Common myeloid progenitor, CD34-positive (primary cell): Measurements from ENCODE around the gene ZKSCAN1.

Source experiments
- CTCF ChIA-PET: fragments of 350-600 bp; sonication (Branson Sonifier 250); formaldehyde crosslinking; loops from one replicate; lab custom pipeline; 2021; ENCODE audit warnings: antibody characterized with exemption; lab: Charles Lee
- POLR2A ChIA-PET: fragments of 350-600 bp; sonication (Branson Sonifier 250); formaldehyde crosslinking; loops from one replicate; lab custom pipeline; 2021; ENCODE audit warnings: antibody characterized with exemption; lab: Charles Lee
- DNase-seq, 3 donors: peaks; one replicate each; pipeline versions ENCODE4 v3.0.0 to v3.0.0-alpha.2; 2013
- H3K27ac ChIP-seq, 2 experiments: 1 replicate in 1 of 2; 2 replicates in 1 of 2; pipeline ENCODE4 v1.7.0; 2013; ENCODE audit warnings: inconsistent platforms in 2 of 2, low read length in 2 of 2, mild to moderate bottlenecking in 2 of 2, low read depth in 1 of 2, moderate library complexity in 1 of 2; ENCODE audit not compliant: severe bottlenecking in 2 of 2, insufficient read depth in 1 of 2, poor library complexity in 1 of 2
- H3K27me3 ChIP-seq, 5 experiments: replicated peaks in 2 of 5; 1 replicate in 3 of 5; 2 replicates in 2 of 5; pipeline versions ENCODE4 v1.6.1 to v1.7.0; 2013; ENCODE audit warnings: low read length in 4 of 5, mild to moderate bottlenecking in 2 of 5, moderate library complexity in 2 of 5, inconsistent platforms in 1 of 5; ENCODE audit not compliant: insufficient read depth in 5 of 5, control insufficient read depth in 4 of 5
- H3K36me3 ChIP-seq, 4 experiments: 1 replicate in 2 of 4; 2 replicates in 2 of 4; pipeline versions ENCODE4 v1.6.1 to v1.7.0; 2013; ENCODE audit warnings: low read length in 3 of 4, control low read depth in 1 of 4, mild to moderate bottlenecking in 1 of 4; ENCODE audit not compliant: control insufficient read depth in 4 of 4, insufficient read depth in 4 of 4
- H3K4me1 ChIP-seq, 4 experiments: 1 replicate in 3 of 4; 2 replicates in 1 of 4; pipeline versions ENCODE4 v1.6.1 to v1.7.1; 2013; ENCODE audit warnings: low read length in 3 of 4, mild to moderate bottlenecking in 3 of 4, control low read depth in 1 of 4, inconsistent platforms in 1 of 4, moderate library complexity in 1 of 4; ENCODE audit not compliant: control insufficient read depth in 4 of 4, insufficient read depth in 4 of 4; ENCODE audit errors: control extremely low read depth in 1 of 4
- H3K4me3 ChIP-seq, 7 experiments: 1 replicate in 4 of 7; 2 replicates in 3 of 7; pipeline versions ENCODE4 v1.5.1 to v1.7.0; 2013; ENCODE audit warnings: mild to moderate bottlenecking in 7 of 7, low read length in 6 of 7, moderate library complexity in 6 of 7, inconsistent platforms in 2 of 7, low read depth in 2 of 7, control low read depth in 1 of 7; ENCODE audit not compliant: insufficient read depth in 4 of 7, control insufficient read depth in 1 of 7; ENCODE audit errors: extremely low read depth in 1 of 7
- H3K9me3 ChIP-seq, 5 experiments: 1 replicate in 4 of 5; 2 replicates in 1 of 5; pipeline versions ENCODE4 v1.6.1 to v1.7.1; 2013; ENCODE audit warnings: low read length in 4 of 5, mild to moderate bottlenecking in 2 of 5, inconsistent platforms in 1 of 5, low read depth in 1 of 5, moderate library complexity in 1 of 5; ENCODE audit not compliant: control insufficient read depth in 4 of 5, insufficient read depth in 2 of 5; ENCODE audit errors: control extremely low read depth in 1 of 5
- WGBS: methylation state at CpG from one replicate; pipeline ENCODE4 v1.1.5; 2013; ENCODE audit not compliant: insufficient coverage; 5-methylcytosine and 5-hydroxymethylcytosine counted together

Gene ZKSCAN1

DNA sequence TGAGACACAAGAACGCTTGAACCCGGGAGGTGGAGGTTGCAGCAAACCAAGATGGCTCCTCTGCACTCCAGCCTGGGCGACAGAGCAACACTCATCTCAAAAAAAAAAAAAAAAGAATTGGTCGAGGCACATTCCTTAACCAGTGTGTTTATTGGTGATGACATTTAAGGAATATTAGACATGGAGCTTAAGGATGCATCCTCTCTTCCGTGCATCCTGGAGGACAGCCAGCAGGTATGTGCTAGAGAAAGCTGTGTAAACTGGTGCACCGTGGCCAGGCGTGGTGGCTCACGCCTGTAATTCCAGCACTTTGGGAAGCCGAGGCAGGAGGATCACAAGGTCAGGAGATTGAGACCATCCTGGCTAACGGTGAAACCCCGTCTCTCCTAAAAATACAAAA lies 11.8 kb downstream of the ZKSCAN1 start:
- ChIA-PET POLR2A (interaction anchor here (0.6 kb wide), 1 partner anchor 26 kb away, joined by 3 read pairs; no protein-coding TSS in a partner anchor), CTCF (interaction anchor here (1.0 to 2.7 kb wide), 4 partner anchors 9 to 37 kb away, joined by 3 to 10 read pairs (median 4); no protein-coding TSS in a partner anchor)
- Histone ChIP-seq H3K9me3 (no peaks in the 10 kb centered on the region), H3K27me3 (no peaks in the 10 kb centered on the region), H3K4me1 (peaks cover 0 to 5% (median 1%) of the 10 kb centered on the region in 4 experiments), H3K36me3 (peaks cover 27 to 85% (median 49%) of the 10 kb centered on the region in 4 experiments), H3K27ac (no peak overlapping the region), H3K4me3 (no peak overlapping the region)
- WGBS: 97% methylated on average over 7 of the region's 11 CpGs
- no peak for DNase-seq

DNA sequence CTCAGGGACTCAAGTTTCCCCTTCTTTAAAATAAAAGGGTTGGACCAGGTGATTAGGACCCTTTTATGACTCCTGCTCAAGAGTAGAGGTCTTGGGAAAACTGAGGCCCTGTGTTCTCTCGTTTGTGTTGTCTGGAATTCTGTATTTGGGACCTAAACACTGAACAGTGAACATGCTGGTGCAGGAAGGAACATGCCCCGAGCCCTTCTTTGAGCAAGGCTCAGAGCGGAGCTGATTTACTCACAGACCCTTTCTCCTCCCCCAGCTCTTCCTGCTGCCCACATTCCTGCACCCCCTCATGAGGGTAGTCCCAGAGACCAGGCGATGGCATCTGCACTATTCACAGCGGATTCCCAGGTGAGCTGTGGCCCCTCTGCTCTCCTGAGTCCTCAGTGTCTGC lies 14.2 kb downstream of the ZKSCAN1 start:
- ChIA-PET CTCF (interaction anchor here (0.9 to 2.1 kb wide), 7 partner anchors 10 to 36 kb away, joined by 3 to 7 read pairs (median 5); partner anchors contain the start of gene ZSCAN21), POLR2A (interaction anchor here (1.5 kb wide), 1 partner anchor 10 kb away, joined by 4 read pairs; no protein-coding TSS in a partner anchor)
- no peaks in the 10 kb centered on the region for H3K27me3 ChIP-seq
- no peak for DNase-seq
- H3K4me3 ChIP-seq: no peak overlapping the region
- no peaks in the 10 kb centered on the region for H3K9me3 ChIP-seq
- no peaks in the 10 kb centered on the region for H3K4me1 ChIP-seq
- peaks cover 27 to 84% (median 45%) of the 10 kb centered on the region in 4 experiments for H3K36me3 ChIP-seq
- no peak overlapping the region for H3K27ac ChIP-seq
- WGBS: 97% methylated on average over 5 of the region's 5 CpGs

DNA sequence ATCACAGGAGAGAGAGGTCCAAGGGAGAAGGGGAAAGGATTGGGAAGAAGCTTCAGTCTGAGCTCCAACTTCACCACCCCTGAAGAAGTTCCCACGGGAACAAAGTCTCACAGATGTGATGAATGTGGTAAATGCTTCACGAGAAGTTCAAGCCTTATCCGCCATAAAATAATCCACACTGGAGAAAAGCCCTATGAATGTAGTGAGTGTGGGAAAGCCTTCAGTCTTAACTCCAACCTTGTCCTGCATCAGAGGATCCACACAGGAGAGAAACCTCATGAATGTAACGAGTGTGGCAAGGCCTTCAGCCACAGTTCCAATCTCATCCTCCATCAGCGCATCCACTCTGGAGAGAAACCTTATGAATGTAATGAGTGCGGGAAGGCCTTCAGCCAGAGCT lies 18.1 kb downstream of the ZKSCAN1 start:
- H3K4me1 ChIP-seq: no peaks in the 10 kb centered on the region
- H3K9me3 ChIP-seq: no peaks in the 10 kb centered on the region
- H3K36me3 ChIP-seq: peaks cover 41 to 79% (median 64%) of the 10 kb centered on the region in 4 experiments
- DNase-seq: no peak
- ChIA-PET POLR2A (no interaction called here), CTCF (interaction anchor here (1.0 kb wide), 1 partner anchor 11 kb away, joined by 5 read pairs; no protein-coding TSS in a partner anchor)
- no peak overlapping the region for H3K4me3 ChIP-seq
- whole genome bisulfite sequencing: 100% methylated on average over 2 of the region's 6 CpGs
- no peak overlapping the region for H3K27ac ChIP-seq
- H3K27me3 ChIP-seq: no peaks in the 10 kb centered on the region

DNA sequence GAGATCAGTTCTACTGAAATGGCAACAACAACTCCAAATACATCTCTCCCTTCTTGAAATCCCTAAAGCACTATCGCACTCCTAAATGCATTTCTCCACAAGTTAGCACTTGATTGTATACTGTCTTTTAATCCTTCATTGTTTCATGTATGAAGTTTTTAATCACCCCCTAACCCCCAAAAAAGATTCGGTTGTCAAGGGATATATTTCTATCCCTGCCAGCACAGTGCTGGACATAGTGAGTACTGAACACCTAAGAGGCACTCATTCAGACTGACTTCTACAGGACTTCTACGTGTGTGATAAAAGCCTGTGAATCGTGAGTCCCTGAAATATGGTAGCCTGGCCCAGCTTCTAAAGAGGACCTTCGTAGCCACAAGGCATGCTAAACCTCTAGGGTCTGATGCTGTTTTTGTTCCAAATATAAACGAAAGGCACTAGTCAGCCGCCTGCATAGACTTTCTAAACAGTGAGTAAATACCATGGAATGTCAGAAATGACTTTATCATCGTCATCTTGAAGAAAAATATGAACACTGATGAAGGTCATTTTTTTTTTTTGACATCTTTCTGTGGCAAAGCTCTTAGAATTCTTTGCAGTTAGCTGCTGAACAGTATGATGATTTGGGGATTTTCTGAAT lies 19.6 kb downstream of the ZKSCAN1 start:
- Histone ChIP-seq H3K36me3 (peaks cover 40 to 69% (median 55%) of the 10 kb centered on the region in 4 experiments), H3K4me1 (peaks cover 0 to 7% (median 3%) of the 10 kb centered on the region in 4 experiments), H3K4me3 (no peak overlapping the region), H3K27ac (no peak overlapping the region), H3K9me3 (no peaks in the 10 kb centered on the region), H3K27me3 (no peaks in the 10 kb centered on the region)
- POLR2A ChIA-PET: interaction anchor here (0.6 kb wide), 1 partner anchor 153 kb away, joined by 3 read pairs; no protein-coding TSS in a partner anchor
- no peak for DNase-seq
- CTCF ChIA-PET: interaction anchor here (0.8 to 2.5 kb wide), 5 partner anchors 10 to 43 kb away, joined by 3 to 6 read pairs (median 3); partner anchors contain the start of gene ZKSCAN1
- whole genome bisulfite sequencing: 96% methylated on average over 7 of the region's 8 CpGs

DNA sequence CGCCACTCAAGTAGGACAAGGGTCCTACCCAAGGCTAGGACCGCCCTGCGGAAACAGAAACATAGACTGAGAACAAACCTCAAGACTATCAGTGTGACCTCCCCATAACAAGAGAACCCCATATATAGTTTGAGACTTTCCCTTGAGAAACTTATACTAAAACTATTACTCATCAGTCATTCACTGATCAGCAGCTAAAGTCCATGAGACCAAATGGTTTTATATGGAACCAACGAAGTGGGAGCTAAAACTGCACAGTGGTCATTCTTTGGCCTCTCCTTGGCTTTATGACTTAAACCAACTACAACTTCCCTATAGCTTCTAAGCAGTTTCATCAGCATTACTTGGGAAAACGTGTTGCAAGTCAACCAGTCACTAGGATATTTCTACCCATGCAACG lies 20.5 kb downstream of the ZKSCAN1 start:
- ChIA-PET CTCF (interaction anchor here (0.6 to 2.5 kb wide), 9 partner anchors 9 to 667 kb away, joined by 3 to 6 read pairs (median 3); partner anchors contain the start of gene ZKSCAN1), POLR2A (no interaction called here)
- no peaks in the 10 kb centered on the region for H3K27me3 ChIP-seq
- H3K9me3 ChIP-seq: no peaks in the 10 kb centered on the region
- DNase-seq: no peak
- no peak overlapping the region for H3K27ac ChIP-seq
- H3K36me3 ChIP-seq: peaks cover 36 to 60% (median 50%) of the 10 kb centered on the region in 4 experiments
- no peak overlapping the region for H3K4me3 ChIP-seq
- 81% methylated on average over 3 of the region's 6 CpGs for WGBS
- H3K4me1 ChIP-seq: peaks cover 9 to 16% (median 12%) of the 10 kb centered on the region in 4 experiments

DNA sequence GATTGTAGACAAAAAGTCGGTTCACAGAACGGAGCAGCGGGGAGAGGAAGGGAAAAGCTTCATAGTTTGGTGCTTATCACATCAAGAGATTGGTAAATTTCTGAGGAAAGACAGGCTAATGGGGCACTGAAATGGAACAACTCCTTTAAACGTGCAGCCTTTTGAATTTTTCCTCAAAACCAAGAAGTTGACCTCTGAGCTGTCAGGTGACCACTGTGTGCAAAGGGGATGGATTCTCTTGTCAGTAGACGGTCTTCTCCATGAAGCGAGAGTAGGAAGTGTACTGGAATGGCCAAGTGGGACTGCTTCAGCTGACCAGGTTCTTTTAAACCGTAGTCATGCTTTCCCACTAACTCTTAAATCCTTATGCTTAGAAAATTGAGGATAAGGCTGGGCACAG lies 22.9 kb downstream of the ZKSCAN1 start:
- peaks cover 28 to 42% (median 39%) of the 10 kb centered on the region in 4 experiments for H3K36me3 ChIP-seq
- H3K9me3 ChIP-seq: no peaks in the 10 kb centered on the region
- ChIA-PET POLR2A (interaction anchor here (0.6 kb wide), 1 partner anchor 25 kb away, joined by 6 read pairs; no protein-coding TSS in a partner anchor), CTCF (interaction anchor here (0.8 to 2.5 kb wide), 8 partner anchors 8 to 33 kb away, joined by 3 to 10 read pairs (median 4); no protein-coding TSS in a partner anchor)
- DNase-seq: no peak
- WGBS: 97% methylated on average over 6 of the region's 7 CpGs
- H3K4me1 ChIP-seq: peaks cover 15 to 33% (median 21%) of the 10 kb centered on the region in 4 experiments
- H3K27ac ChIP-seq: no peak overlapping the region
- no peak overlapping the region for H3K4me3 ChIP-seq
- no peaks in the 10 kb centered on the region for H3K27me3 ChIP-seq
